ENCODE results near the gene NDUFAF3. TPM values are rescaled to one million over a fixed set of nuclear protein-coding genes. Genes with fewer than 3 reads are reported as not detected.

NDUFAF3 gene
- polyA plus RNA-seq, 3 donors: 42.1 to 93.4 (median 88.8) TPM

DNA sequence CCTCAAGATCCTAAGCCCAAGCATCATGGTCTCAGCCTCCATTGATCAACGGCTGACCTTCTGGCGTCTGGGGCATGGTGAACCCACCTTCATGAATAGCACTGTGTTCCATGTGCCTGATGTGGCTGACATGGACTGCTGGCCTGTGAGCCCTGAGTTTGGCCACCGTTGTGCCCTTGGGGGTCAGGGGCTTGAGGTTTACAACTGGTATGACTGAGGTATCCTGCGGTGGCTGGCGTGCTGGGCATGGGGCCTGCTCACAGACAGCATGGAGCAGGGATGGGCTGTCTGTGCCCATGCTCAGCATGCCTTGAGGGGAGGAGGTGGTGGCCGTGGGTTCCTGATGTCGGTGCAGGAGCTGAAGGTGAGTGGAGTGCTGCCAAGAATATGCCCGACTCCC is 6.8 kb upstream of the NDUFAF3 start:
- no peak overlapping the region for H3K4me2 ChIP-seq (replicated peaks; ENCODE audit: extremely low read depth, low read length, poor library complexity, severe bottlenecking)
- TF ChIP-seq, protein P1, sequence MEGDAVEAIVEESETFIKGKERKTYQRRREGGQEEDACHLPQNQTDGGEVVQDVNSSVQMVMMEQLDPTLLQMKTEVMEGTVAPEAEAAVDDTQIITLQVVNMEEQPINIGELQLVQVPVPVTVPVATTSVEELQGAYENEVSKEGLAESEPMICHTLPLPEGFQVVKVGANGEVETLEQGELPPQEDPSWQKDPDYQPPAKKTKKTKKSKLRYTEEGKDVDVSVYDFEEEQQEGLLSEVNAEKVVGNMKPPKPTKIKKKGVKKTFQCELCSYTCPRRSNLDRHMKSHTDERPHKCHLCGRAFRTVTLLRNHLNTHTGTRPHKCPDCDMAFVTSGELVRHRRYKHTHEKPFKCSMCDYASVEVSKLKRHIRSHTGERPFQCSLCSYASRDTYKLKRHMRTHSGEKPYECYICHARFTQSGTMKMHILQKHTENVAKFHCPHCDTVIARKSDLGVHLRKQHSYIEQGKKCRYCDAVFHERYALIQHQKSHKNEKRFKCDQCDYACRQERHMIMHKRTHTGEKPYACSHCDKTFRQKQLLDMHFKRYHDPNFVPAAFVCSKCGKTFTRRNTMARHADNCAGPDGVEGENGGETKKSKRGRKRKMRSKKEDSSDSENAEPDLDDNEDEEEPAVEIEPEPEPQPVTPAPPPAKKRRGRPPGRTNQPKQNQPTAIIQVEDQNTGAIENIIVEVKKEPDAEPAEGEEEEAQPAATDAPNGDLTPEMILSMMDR (IDR thresholded peaks at IDR 0.05): no peak
- H4K20me1 ChIP-seq (ENCODE audit: insufficient read depth, low read length): peaks cover 45% of the 10 kb centered on the region
- Mint-ChIP-seq H3K9me3 (no peaks in the 10 kb centered on the region), H3K36me3 (peaks cover 28 to 58% of the 10 kb centered on the region in 2 donors), H3K27me3 (ENCODE audit: low read depth in 3 of 3) (no peaks in the 10 kb centered on the region), H3K4me3 (no peak overlapping the region), H3K27ac (peak overlapping the region in 1 of 7 donors; percentile 41), H3K4me1 (peaks cover 19% of the 10 kb centered on the region)
- no peaks in the 10 kb centered on the region for H3K9me3 ChIP-seq (replicated peaks in 1 of 2; ENCODE audit: control insufficient read depth in 1 of 2, insufficient read depth in 1 of 2, low read length in 2 of 2)
- intact Hi-C loops (cut with micrococcal nuclease): no loop called here
- DNase-seq: no peak
- peaks cover 41 to 55% of the 10 kb centered on the region in 2 donors for H3K36me3 ChIP-seq (replicated peaks in 1 of 2; ENCODE audit: control insufficient read depth in 1 of 2, insufficient read depth in 2 of 2, low read length in 2 of 2)
- no peak overlapping the region for H3K9ac ChIP-seq (ENCODE audit: insufficient read depth, low read length, poor library complexity, severe bottlenecking)
- no peak overlapping the region for H3K4me3 ChIP-seq (replicated peaks in 1 of 3; ENCODE audit: low read depth in 2 of 3, low read length in 3 of 3)
- no peak overlapping the region for H2AFZ ChIP-seq (ENCODE audit: insufficient read depth, low read depth, low read length, poor library complexity, severe bottlenecking)
- WGBS (ENCODE audit: insufficient coverage): 96% methylated on average over 5 of the region's 8 CpGs
- peaks cover 24 to 30% of the 10 kb centered on the region in 2 donors for H3K4me1 ChIP-seq (ENCODE audit: control insufficient read depth in 1 of 2, insufficient read depth in 2 of 2, low read length in 2 of 2)
- no peaks in the 10 kb centered on the region for H3K27me3 ChIP-seq (ENCODE audit: control insufficient read depth in 2 of 2, insufficient read depth in 2 of 2, low read length in 2 of 2)
- no peak overlapping the region for H3K27ac ChIP-seq (ENCODE audit: low read depth in 1 of 2, low read length in 2 of 2)
- peaks cover 41% of the 10 kb centered on the region for H3K79me2 ChIP-seq (ENCODE audit: insufficient read depth, low read length)

DNA sequence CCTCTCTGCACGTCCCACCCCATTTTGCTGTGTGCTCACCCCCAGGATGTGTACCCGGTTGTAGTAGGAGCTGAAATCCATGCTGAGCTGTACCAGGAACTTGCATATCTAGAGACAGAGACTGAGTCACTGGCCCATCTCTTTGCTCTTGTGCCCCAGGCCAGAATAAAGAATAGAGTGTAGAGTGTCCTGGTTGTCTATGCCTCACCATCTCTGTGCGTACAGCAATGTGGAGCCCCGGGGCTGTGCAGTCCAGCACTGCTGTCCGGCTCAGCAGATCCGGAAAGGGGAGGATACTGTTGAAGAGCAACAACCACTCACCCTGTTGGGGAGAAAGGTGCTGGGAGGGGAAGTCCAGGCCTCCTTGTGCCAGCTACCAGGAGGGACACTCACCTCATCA is 6.2 kb upstream of the NDUFAF3 start:
- peaks cover 45% of the 10 kb centered on the region for H4K20me1 ChIP-seq (ENCODE audit: insufficient read depth, low read length)
- H3K27ac ChIP-seq (ENCODE audit: low read depth in 1 of 2, low read length in 2 of 2): no peak overlapping the region
- no peaks in the 10 kb centered on the region for H3K27me3 Mint-ChIP-seq (ENCODE audit: low read depth in 3 of 3)
- peaks cover 28 to 53% of the 10 kb centered on the region in 2 donors for H3K36me3 Mint-ChIP-seq
- no peak overlapping the region for H3K4me3 ChIP-seq (replicated peaks in 1 of 3; ENCODE audit: low read depth in 2 of 3, low read length in 3 of 3)
- no peak overlapping the region for H3K4me2 ChIP-seq (replicated peaks; ENCODE audit: extremely low read depth, low read length, poor library complexity, severe bottlenecking)
- no peak overlapping the region for H2AFZ ChIP-seq (ENCODE audit: insufficient read depth, low read depth, low read length, poor library complexity, severe bottlenecking)
- H3K27ac Mint-ChIP-seq: no peak overlapping the region
- no peak overlapping the region for H3K9ac ChIP-seq (ENCODE audit: insufficient read depth, low read length, poor library complexity, severe bottlenecking)
- TF ChIP-seq, protein P1 (IDR thresholded peaks at IDR 0.05): no peak
- DNase-seq: no peak
- intact Hi-C loops (cut with micrococcal nuclease): no loop called here
- H3K36me3 ChIP-seq (replicated peaks in 1 of 2; ENCODE audit: control insufficient read depth in 1 of 2, insufficient read depth in 2 of 2, low read length in 2 of 2): peaks cover 41 to 55% of the 10 kb centered on the region in 2 donors
- H3K27me3 ChIP-seq (ENCODE audit: control insufficient read depth in 2 of 2, insufficient read depth in 2 of 2, low read length in 2 of 2): no peaks in the 10 kb centered on the region
- no peaks in the 10 kb centered on the region for H3K9me3 Mint-ChIP-seq
- no peak overlapping the region for H3K4me3 Mint-ChIP-seq
- 87% methylated on average over 3 of the region's 6 CpGs for WGBS (ENCODE audit: insufficient coverage)
- no peaks in the 10 kb centered on the region for H3K9me3 ChIP-seq (replicated peaks in 1 of 2; ENCODE audit: control insufficient read depth in 1 of 2, insufficient read depth in 1 of 2, low read length in 2 of 2)
- H3K4me1 Mint-ChIP-seq: peaks cover 23% of the 10 kb centered on the region
- H3K79me2 ChIP-seq (ENCODE audit: insufficient read depth, low read length): peaks cover 48% of the 10 kb centered on the region
- H3K4me1 ChIP-seq (ENCODE audit: control insufficient read depth in 1 of 2, insufficient read depth in 2 of 2, low read length in 2 of 2): peaks cover 30 to 37% of the 10 kb centered on the region in 2 donors
